HFF-Myc (cell line): ENCODE measurements around the gene BRIP1.
A peak's percentile ranks its signal among the peaks of the same experiment; 100 is the strongest.

Experiments
- DNase-seq: peaks from one replicate; pipeline ENCODE4 v3.0.0-alpha.2; 2011; ENCODE audit warnings: low read depth; ENCODE audit errors: extremely low read depth
- H3K4me3 ChIP-seq: replicated peaks from 2 replicates; pipeline ENCODE4 v1.5.1; 2011; ENCODE audit warnings: low read depth, mild to moderate bottlenecking, control low read depth, low read length
- TF ChIP-seq, protein P1 (sequence below): IDR thresholded peaks from 2 replicates; pipeline ENCODE4 v1.5.1; 2012; ENCODE audit warnings: mild to moderate bottlenecking, low read depth, low read length, control low read depth; ENCODE audit errors: missing control alignments

Gene BRIP1

DNA sequence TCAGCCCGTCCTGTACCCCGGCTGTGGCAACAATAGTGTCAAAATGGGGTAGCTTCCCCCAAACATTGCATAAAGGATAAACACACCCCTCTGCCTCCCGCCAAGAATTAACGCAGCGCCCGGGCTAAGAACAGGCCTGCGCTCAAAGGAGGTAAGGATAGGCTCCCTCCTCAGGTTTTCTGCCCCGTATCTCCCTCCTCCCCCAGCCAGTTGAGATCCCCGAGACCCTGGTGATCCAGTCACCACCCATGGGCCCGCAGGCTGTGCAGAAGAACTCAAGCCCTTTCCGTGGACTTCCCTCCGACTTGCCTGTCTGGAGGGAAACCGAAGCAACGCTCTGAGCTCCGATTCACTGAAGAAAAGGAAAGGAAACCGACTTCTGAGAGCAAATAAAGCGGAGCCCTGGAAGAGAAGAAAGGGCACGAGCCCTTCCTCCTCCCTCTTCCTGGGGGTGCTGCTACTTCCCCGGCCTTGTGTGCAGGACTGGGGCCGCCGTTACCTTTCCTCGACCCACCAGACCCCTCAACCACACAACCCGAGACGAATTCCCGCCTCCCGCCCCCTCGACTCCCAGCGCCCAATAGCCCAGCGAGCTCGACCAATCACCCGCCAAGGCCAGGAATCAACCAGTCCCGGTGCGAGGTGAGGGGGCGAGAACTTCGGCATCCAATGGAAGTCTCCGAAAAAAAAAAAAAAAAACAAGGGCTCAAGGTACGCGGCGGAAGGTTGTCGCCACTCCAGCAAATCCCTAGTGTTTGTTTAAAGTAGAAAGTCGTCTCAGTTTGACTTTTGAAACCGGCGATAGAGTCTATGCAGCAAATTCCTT, at the start of gene BRIP1:
Gene BRIP1 (minus strand): TSS at position 554 of the 826 bp plus-strand sequence. CDS start 1,989 bp downstream, outside the sequence.
- TF ChIP-seq, protein P1, sequence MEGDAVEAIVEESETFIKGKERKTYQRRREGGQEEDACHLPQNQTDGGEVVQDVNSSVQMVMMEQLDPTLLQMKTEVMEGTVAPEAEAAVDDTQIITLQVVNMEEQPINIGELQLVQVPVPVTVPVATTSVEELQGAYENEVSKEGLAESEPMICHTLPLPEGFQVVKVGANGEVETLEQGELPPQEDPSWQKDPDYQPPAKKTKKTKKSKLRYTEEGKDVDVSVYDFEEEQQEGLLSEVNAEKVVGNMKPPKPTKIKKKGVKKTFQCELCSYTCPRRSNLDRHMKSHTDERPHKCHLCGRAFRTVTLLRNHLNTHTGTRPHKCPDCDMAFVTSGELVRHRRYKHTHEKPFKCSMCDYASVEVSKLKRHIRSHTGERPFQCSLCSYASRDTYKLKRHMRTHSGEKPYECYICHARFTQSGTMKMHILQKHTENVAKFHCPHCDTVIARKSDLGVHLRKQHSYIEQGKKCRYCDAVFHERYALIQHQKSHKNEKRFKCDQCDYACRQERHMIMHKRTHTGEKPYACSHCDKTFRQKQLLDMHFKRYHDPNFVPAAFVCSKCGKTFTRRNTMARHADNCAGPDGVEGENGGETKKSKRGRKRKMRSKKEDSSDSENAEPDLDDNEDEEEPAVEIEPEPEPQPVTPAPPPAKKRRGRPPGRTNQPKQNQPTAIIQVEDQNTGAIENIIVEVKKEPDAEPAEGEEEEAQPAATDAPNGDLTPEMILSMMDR = no peak
- DNase-seq = peak; percentile 83
- H3K4me3 ChIP-seq = peak within 1 kb of the TSS; percentile 77

DNA sequence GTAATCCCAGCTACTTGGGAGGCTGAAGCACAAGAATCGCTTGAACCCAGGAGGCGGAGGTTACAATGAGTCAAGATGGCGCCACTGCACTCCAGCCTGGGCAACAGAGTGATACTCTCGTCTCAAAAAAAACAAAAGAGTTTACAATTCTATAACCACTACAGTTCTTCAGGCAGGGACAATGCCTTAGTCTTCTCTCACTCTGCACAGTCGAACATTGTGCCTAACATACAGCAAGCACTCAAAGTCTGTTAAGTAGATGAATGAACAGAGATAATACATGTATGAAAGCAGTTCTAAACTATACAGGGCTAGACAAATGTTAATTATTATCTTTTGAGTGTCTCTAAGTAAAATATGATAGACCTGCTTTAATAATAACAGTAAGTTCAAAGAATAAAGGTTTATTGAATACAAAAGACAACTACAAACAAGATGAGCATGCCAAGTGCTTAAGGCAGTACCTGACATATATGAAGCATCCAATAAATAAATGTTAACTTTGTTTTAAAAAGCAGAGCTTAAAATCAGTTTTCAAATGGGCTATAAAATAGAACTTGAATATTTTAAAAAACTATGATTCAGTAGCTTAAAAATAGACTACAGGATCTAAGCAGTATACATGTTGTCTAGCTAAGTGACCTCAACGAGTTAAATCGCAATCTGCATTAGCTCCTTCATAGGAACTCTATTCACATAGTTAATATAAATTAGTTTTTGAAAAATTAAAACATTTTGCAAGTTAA, 45.1 kb upstream of the BRIP1 start:
- no peak for DNase-seq
- TF ChIP-seq, protein P1 = no peak
- H3K4me3 ChIP-seq = no peak overlapping the region

DNA sequence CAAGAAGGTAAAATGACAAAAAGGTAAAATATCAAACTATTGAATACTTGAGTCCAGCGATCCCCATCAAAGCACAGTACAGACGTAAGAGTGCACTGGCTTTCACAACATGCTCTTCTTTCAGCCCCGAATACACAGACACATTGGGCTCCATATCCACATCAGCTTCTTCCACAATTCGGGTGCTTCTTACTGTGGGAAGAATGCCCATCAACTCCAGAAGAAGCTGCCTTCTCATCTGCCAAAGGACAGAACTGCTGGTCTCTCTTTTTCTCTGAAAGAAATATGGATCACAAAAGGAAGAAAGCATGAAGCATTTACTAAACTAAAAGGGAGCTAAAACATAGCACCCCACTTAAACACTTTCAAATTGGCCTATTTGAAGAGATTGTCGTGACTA, 44.0 kb upstream of the BRIP1 start:
- DNase-seq = no peak
- TF ChIP-seq, protein P1 = no peak
- H3K4me3 ChIP-seq = no peak overlapping the region

DNA sequence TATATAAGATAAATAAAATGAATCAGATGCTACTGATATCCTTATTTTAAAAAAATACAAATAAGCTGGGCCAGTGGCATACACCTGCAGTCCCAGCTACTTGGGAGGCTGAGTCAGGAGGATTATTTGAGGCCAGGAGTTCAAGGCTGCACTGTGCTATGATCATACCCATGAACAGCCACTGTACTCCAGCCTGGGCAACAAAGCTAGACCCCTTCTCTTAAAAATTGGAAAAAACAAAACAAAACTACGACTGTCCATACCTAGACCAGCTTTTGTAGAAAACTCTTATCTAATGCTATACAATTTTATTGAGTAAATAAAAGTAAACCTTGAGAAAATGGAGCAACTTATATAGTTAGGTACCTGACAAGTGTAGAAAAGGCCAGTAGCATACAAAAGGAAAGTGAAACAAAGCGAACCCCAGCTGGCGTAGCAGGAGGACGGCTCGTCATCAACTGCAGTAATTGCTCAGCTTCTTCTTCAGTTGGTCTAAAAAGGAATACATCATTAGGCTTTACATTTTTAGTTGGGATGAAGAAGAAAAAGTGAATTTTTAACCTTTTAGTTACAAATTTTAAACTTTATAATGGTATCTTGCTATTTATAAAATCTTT, 40.9 kb upstream of the BRIP1 start:
- H3K4me3 ChIP-seq = no peak overlapping the region

DNA sequence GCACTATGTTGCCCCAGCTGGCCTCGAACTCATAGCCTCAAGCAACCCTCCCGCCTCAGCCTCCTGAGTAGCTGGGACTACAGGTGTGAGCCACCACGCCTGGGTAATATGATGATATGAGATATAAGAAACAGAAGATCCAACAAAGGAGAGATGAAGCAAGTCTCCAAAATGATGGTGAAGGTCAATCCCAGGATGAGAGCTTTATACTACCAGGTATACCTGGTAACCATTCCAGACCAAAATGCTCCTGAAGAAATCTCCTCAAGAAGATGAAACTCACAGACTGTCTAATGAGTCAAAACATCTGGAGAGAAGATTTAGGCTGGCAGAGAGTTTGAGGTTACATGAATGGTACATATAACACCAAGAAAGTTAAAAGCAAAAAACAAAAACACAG, 39.9 kb upstream of the BRIP1 start:
- H3K4me3 ChIP-seq = no peak overlapping the region
- TF ChIP-seq, protein P1 = no peak
- no peak for DNase-seq

More for the DNA sequence above, 40.9 kb upstream of the BRIP1 start:
- TF ChIP-seq, protein P1 = no peak
- DNase-seq = no peak

DNA sequence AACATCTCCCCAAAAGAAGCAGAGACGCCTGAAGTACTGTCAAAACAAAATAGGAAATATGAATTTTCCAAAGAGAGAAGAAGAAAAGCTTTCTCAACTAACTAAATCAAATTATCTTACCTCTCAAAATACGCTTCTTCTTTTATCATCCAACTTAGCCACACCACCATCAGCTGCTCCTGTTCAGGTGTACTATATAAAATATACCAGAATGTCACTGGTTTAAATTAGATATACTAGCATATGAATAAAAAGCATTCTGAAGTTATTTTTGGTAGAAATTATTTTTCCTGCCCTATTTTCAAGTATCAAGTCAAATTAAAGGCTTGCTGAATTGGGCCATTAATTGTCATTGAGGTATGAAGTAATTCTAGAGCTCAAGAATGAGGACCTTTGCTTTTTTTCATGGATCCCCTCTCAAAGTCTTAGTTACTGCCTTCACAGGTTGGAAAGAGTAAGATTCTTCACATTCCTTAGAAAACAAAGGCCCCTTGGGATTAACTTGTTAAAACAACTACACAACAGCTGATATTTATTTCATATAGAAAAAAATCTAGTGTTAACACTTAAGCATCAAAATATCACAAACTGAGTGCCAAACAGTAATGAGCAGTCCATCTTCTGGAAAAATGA, 34.3 kb upstream of the BRIP1 start:
- H3K4me3 ChIP-seq = no peak overlapping the region
- TF ChIP-seq, protein P1 = no peak
- no peak for DNase-seq
